K562 (cell line): ENCODE results near the gene ZNF629. TPM values are rescaled to one million over a fixed set of nuclear protein-coding genes. Genes with fewer than 3 reads are reported as not detected.
A peak's percentile ranks its signal among the peaks of the same experiment; 100 is the strongest.

ENCODE experiments used
- BHLHE40 ChIP-seq: IDR thresholded peaks from 2 replicates; pipeline ENCODE4 v1.6.1; 2011; ENCODE audit warnings: low read length, improper control_type of control experiment
- E2F3 ChIP-seq: fragments of 250-450 bp; sonication (Bioruptor Pico); IDR thresholded peaks from 2 replicates; pipeline ENCODE4 v1.4.0; 2020; ENCODE audit warnings: mild to moderate bottlenecking
- ETV5 ChIP-seq: sonication (generic); formaldehyde crosslinking; IDR thresholded peaks from 2 replicates; pipeline ENCODE4 v1.4.0; 2020; ENCODE audit warnings: low read depth, mild to moderate bottlenecking, missing genetic modification reagents
- EZH2 ChIP-seq: IDR thresholded peaks from 2 replicates; pipeline ENCODE4 v1.6.1; 2012; ENCODE audit warnings: low read depth, mild to moderate bottlenecking, inconsistent platforms, low read length, borderline replicate concordance
- MAZ ChIP-seq, 2 experiments: fragments of 450-650 bp in 1 of 2; sonication (generic) in 1 of 2; formaldehyde crosslinking; IDR thresholded peaks in 1 of 2; conservative IDR thresholded peaks in 1 of 2; 2 replicates each; pipeline versions ENCODE4 v1.4.0 to v1.5.0; 2020; ENCODE audit warnings: mild to moderate bottlenecking in 1 of 2, missing genetic modification reagents in 1 of 2
- NELFE ChIP-seq: IDR thresholded peaks from 2 replicates; pipeline ENCODE4 v1.6.1; 2011; ENCODE audit warnings: mild to moderate bottlenecking; ENCODE audit not compliant: insufficient read depth, insufficient read length
- NFATC3 ChIP-seq: fragments of 450-650 bp; IDR thresholded peaks from 2 replicates; pipeline ENCODE4 v1.6.1; 2017; ENCODE audit warnings: mild to moderate bottlenecking
- OTX1 ChIP-seq: fragments of 450-650 bp; formaldehyde crosslinking; IDR thresholded peaks from 2 replicates; pipeline ENCODE4 v1.4.0; 2022; ENCODE audit warnings: mild to moderate bottlenecking
- PML ChIP-seq: IDR thresholded peaks from 2 replicates; pipeline ENCODE4 v1.6.1; 2012; ENCODE audit warnings: low read length, inconsistent platforms
- TRIM24 ChIP-seq, 2 experiments: fragments of 450-650 bp; IDR thresholded peaks; 2 replicates each; pipeline ENCODE4 v1.6.1; 2016
- YY1 ChIP-seq, 3 experiments: IDR thresholded peaks; 2 replicates each; pipeline ENCODE4 v1.6.1; 2011; ENCODE audit warnings: low read length in 2 of 3, mild to moderate bottlenecking in 2 of 3, moderate library complexity in 2 of 3, borderline replicate concordance in 1 of 3, control low read depth in 1 of 3, low read depth in 1 of 3; ENCODE audit not compliant: insufficient read depth in 3 of 3, insufficient replicate concordance in 2 of 3, control insufficient read depth in 1 of 3, insufficient read length in 1 of 3; ENCODE audit errors: extremely low read depth in 1 of 3
- ZNF232 ChIP-seq: sonication (generic); formaldehyde crosslinking; IDR thresholded peaks from 2 replicates; pipeline ENCODE4 v1.8.0; 2022; ENCODE audit warnings: mild to moderate bottlenecking, missing genetic modification reagents
- ZNF354B ChIP-seq: fragments of 250-450 bp; sonication (Bioruptor Pico); IDR thresholded peaks from 2 replicates; pipeline ENCODE4 v1.4.0; 2020
- ZNF41 ChIP-seq: fragments of 250-450 bp; sonication (Bioruptor Pico); conservative IDR thresholded peaks from 2 replicates; pipeline ENCODE4 v1.4.0; 2020; ENCODE audit warnings: mild to moderate bottlenecking
- polyA plus RNA-seq, 8 experiments: library from polyadenylated mRNA; depleted of rRNA in 4 of 8; stranded (reverse) in 5 of 8; unstranded in 3 of 8; fragments of >200 nt; fragmentation: Nextera tagmentation in 2 of 8; fragmentation: Illumina TruSeq in 1 of 8; extraction: Ambion mirVana in 2 of 8; extraction: Trizol in 1 of 8; gene quantifications; 2 replicates each; pipeline versions ENCODE4 v1.2.1 to v1.2.3, GENCODE V29; 2011 to 2014; ENCODE audit warnings: inconsistent platforms in 1 of 8, missing spikeins in 1 of 8
- total RNA-seq, 7 experiments: library from RNA; depleted of rRNA in 6 of 7; stranded (reverse); fragments of >200 nt in 6 of 7; fragmentation: Illumina TruSeq in 2 of 7; extraction: Trizol in 2 of 7; gene quantifications; 2 replicates each; pipeline versions ENCODE4 v1.2.1 to v1.2.3, GENCODE V29; 2011 to 2021; ENCODE audit warnings: low replicate concordance in 1 of 7
- TF ChIP-seq, protein P1 (sequence below): IDR thresholded peaks from 3 replicates; pipeline ENCODE4 v1.6.1; 2011; ENCODE audit warnings: borderline replicate concordance, mild to moderate bottlenecking, moderate library complexity; ENCODE audit not compliant: insufficient read length; ENCODE audit errors: extremely low read depth
- TF ChIP-seq, protein P2 (sequence below): fragments of 250-450 bp; sonication (Bioruptor Pico); IDR thresholded peaks from 2 replicates; pipeline ENCODE4 v1.5.0; 2021; ENCODE audit warnings: mild to moderate bottlenecking, borderline replicate concordance
- TF ChIP-seq, protein P3 (sequence below): fragments of 450-650 bp; formaldehyde crosslinking; IDR thresholded peaks from 2 replicates; pipeline ENCODE4 v1.4.0; 2022; ENCODE audit warnings: missing genetic modification characterization
- TF ChIP-seq, protein P4 (sequence below): sonication (generic); formaldehyde crosslinking; IDR thresholded peaks from 2 replicates; pipeline ENCODE4 v1.8.1; 2023; ENCODE audit warnings: mild to moderate bottlenecking, missing genetic modification reagents

The ZNF629 gene
- total and polyA plus RNA-seq, 9 of the 15 experiments (the other 6 are each of a cell fraction or from before 2014, with no cell fraction given), result 0.44 to 18.8 (median 7.4) TPM

DNA sequence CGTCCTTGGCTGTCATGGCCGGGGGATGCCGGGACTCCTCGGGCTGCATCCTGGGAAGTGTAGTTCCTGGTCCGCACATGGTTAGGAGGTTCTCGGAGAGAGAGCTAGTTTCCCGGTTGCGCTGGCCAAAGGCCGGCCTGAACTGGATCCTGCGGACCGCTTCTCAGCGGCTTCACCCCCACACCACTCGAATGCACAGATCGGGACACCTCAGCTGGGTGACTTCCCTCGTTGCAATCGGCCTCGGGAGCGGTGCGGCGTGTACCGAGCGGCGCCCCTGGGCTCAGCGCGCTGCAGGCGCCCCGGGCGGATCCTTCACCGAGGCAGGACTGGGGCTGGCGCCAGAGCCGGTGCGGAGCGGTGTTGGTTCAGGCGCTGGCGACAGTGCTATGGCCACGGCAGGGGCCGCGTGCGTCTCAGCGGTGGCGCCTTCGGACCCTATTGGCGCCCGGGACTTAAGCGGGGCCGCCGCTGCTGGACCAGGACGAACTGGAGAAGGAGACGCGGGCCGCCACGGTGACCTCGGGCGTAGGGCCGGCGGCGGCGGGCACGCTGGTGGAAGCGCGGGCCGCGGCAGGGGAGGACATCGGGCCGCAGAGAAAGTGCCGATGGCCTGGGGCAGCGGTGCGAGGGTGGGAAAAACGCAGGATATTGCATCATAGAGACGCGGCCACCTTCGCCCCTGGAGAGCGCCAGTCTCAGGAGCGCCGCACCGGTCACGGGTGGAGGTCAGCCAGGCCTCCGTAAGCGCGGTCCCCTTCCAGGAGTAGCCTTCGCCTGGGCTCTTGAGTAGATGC is 11.4 kb downstream of the ZNF629 start (continued):
- TF ChIP-seq, protein P1, sequence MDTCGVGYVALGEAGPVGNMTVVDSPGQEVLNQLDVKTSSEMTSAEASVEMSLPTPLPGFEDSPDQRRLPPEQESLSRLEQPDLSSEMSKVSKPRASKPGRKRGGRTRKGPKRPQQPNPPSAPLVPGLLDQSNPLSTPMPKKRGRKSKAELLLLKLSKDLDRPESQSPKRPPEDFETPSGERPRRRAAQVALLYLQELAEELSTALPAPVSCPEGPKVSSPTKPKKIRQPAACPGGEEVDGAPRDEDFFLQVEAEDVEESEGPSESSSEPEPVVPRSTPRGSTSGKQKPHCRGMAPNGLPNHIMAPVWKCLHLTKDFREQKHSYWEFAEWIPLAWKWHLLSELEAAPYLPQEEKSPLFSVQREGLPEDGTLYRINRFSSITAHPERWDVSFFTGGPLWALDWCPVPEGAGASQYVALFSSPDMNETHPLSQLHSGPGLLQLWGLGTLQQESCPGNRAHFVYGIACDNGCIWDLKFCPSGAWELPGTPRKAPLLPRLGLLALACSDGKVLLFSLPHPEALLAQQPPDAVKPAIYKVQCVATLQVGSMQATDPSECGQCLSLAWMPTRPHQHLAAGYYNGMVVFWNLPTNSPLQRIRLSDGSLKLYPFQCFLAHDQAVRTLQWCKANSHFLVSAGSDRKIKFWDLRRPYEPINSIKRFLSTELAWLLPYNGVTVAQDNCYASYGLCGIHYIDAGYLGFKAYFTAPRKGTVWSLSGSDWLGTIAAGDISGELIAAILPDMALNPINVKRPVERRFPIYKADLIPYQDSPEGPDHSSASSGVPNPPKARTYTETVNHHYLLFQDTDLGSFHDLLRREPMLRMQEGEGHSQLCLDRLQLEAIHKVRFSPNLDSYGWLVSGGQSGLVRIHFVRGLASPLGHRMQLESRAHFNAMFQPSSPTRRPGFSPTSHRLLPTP, result no peak
- TF ChIP-seq PML, result peak; percentile 71
- no peak for TF ChIP-seq ZNF41 (CRISPR knock-in tag)
- TF ChIP-seq OTX1 (CRISPR knock-in tag), result peak; percentile 69; the same call in 1 of the 2 replicates
- TF ChIP-seq NELFE, result no peak
- TF ChIP-seq, protein P2, sequence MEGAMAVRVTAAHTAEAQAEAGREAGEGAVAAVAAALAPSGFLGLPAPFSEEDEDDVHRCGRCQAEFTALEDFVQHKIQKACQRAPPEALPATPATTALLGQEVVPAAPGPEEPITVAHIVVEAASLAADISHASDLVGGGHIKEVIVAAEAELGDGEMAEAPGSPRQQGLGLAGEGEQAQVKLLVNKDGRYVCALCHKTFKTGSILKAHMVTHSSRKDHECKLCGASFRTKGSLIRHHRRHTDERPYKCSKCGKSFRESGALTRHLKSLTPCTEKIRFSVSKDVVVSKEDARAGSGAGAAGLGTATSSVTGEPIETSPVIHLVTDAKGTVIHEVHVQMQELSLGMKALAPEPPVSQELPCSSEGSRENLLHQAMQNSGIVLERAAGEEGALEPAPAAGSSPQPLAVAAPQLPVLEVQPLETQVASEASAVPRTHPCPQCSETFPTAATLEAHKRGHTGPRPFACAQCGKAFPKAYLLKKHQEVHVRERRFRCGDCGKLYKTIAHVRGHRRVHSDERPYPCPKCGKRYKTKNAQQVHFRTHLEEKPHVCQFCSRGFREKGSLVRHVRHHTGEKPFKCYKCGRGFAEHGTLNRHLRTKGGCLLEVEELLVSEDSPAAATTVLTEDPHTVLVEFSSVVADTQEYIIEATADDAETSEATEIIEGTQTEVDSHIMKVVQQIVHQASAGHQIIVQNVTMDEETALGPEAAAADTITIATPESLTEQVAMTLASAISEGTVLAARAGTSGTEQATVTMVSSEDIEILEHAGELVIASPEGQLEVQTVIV, result 0 out of 2 replicates have a peak, but pooled peaks have one; percentile 46
- peak; percentile 76; the same call in 1 of the 2 replicates for TF ChIP-seq BHLHE40
- TF ChIP-seq, protein P3, sequence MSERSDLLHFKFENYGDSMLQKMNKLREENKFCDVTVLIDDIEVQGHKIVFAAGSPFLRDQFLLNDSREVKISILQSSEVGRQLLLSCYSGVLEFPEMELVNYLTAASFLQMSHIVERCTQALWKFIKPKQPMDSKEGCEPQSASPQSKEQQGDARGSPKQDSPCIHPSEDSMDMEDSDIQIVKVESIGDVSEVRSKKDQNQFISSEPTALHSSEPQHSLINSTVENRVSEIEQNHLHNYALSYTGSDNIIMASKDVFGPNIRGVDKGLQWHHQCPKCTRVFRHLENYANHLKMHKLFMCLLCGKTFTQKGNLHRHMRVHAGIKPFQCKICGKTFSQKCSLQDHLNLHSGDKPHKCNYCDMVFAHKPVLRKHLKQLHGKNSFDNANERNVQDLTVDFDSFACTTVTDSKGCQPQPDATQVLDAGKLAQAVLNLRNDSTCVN (CRISPR knock-in tag), result peak; percentile 60; the same call in 1 of the 2 replicates
- TF ChIP-seq ETV5, result peak; percentile 89
- TF ChIP-seq ZNF232 (CRISPR knock-in tag), result peak; percentile 70; the same call in 1 of the 2 replicates
- no peak for TF ChIP-seq EZH2
- TF ChIP-seq NFATC3, result no peak
- TF ChIP-seq, protein P4, sequence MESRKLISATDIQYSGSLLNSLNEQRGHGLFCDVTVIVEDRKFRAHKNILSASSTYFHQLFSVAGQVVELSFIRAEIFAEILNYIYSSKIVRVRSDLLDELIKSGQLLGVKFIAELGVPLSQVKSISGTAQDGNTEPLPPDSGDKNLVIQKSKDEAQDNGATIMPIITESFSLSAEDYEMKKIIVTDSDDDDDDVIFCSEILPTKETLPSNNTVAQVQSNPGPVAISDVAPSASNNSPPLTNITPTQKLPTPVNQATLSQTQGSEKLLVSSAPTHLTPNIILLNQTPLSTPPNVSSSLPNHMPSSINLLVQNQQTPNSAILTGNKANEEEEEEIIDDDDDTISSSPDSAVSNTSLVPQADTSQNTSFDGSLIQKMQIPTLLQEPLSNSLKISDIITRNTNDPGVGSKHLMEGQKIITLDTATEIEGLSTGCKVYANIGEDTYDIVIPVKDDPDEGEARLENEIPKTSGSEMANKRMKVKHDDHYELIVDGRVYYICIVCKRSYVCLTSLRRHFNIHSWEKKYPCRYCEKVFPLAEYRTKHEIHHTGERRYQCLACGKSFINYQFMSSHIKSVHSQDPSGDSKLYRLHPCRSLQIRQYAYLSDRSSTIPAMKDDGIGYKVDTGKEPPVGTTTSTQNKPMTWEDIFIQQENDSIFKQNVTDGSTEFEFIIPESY (CRISPR knock-in tag), result 0 out of 2 replicates have a peak, but pooled peaks have one; percentile 46
- no peak for TF ChIP-seq ZNF354B (CRISPR knock-in tag)
- no peak for TF ChIP-seq TRIM24 (IDR thresholded peaks at IDR 0.05)
- TF ChIP-seq YY1 (IDR thresholded peaks at IDR 0.05; ENCODE audit: borderline replicate concordance in 1 of 3, control insufficient read depth in 1 of 3, extremely low read depth in 1 of 3, insufficient read depth in 3 of 3, insufficient read length in 1 of 3, insufficient replicate concordance in 2 of 3, low read depth in 1 of 3, low read length in 2 of 3), result peak; percentile 60 to 92 (median 90)
- TF ChIP-seq MAZ (CRISPR knock-in tag; conservative IDR thresholded peaks at IDR 0.05 in 1 of 2, IDR thresholded peaks at IDR 0.05 in 1 of 2), result peak; percentile 77 to 85
- peak; percentile 72; the same call in 1 of the 2 replicates for TF ChIP-seq E2F3 (CRISPR knock-in tag)
